Mucosa of stomach (tissue), 1 donor: ENCODE results near the gene ELMO1.

Experiments
- H3K27me3 ChIP-seq: one replicate; pipeline ENCODE4 v1.7.0; 2013; ENCODE audit warnings: mild to moderate bottlenecking, low read length; ENCODE audit not compliant: control insufficient read depth, insufficient read depth
- H3K36me3 ChIP-seq: one replicate; pipeline ENCODE4 v1.7.0; 2013; ENCODE audit warnings: low read length; ENCODE audit not compliant: control insufficient read depth, insufficient read depth
- H3K4me1 ChIP-seq: one replicate; pipeline ENCODE4 v1.7.0; 2013; ENCODE audit warnings: mild to moderate bottlenecking, low read length; ENCODE audit not compliant: control insufficient read depth, insufficient read depth
- H3K4me3 ChIP-seq: one replicate; pipeline ENCODE4 v1.7.0; 2013; ENCODE audit warnings: low read length
- H3K9ac ChIP-seq: one replicate; pipeline ENCODE4 v1.7.0; 2013; ENCODE audit warnings: mild to moderate bottlenecking, low read length, moderate library complexity
- H3K9me3 ChIP-seq: one replicate; pipeline ENCODE4 v1.7.0; 2013; ENCODE audit warnings: mild to moderate bottlenecking, low read length, moderate library complexity; ENCODE audit not compliant: control insufficient read depth
- donor health status: Pancreatic carcinoma.

ELMO1 gene

DNA sequence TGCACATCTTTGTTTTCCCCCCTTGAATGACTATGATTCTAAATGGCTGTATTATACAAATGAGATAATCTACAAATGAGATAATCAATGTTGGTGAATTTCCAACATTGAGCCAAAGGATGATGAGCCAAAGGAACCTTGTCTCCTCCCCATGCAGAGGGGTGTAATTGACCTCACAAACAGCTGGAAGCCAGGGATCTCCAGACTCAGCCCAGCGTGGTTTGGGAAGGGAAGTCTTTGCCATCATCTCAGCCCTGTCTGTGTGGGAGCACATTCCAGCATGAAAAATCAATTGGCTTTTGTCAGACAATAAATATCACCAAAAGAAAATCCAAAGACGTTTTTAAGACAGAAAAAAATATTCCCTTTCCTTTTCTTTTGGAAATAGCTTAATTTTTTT is 452.9 kb downstream of the ELMO1 start:
- H3K9me3 ChIP-seq, result no peaks in the 10 kb centered on the region
- H3K27me3 ChIP-seq, result no peaks in the 10 kb centered on the region
- no peak overlapping the region for H3K9ac ChIP-seq
- H3K36me3 ChIP-seq, result no peaks in the 10 kb centered on the region
- H3K4me1 ChIP-seq, result no peaks in the 10 kb centered on the region
- H3K4me3 ChIP-seq, result no peak overlapping the region

GRCh38 chr7:36994456-36995112 is 454.1 kb downstream of the ELMO1 start:
- Histone ChIP-seq H3K36me3 (no peaks in the 10 kb centered on the region), H3K9ac (no peak overlapping the region), H3K4me1 (no peaks in the 10 kb centered on the region), H3K4me3 (no peak overlapping the region), H3K9me3 (no peaks in the 10 kb centered on the region), H3K27me3 (no peaks in the 10 kb centered on the region)

- no peak overlapping the region for H3K9ac ChIP-seq
- no peaks in the 10 kb centered on the region for H3K9me3 ChIP-seq
- no peak overlapping the region for H3K4me3 ChIP-seq
- H3K4me1 ChIP-seq, result no peaks in the 10 kb centered on the region
- no peaks in the 10 kb centered on the region for H3K36me3 ChIP-seq
- H3K27me3 ChIP-seq, result no peaks in the 10 kb centered on the region
Observed at GRCh38 chr7:36986948-36987724, 461.5 kb downstream of the ELMO1 start.

GRCh38 chr7:36986511-36986933 is 462.1 kb downstream of the ELMO1 start:
- Histone ChIP-seq H3K9ac (no peak overlapping the region), H3K9me3 (no peaks in the 10 kb centered on the region), H3K4me3 (no peak overlapping the region), H3K4me1 (no peaks in the 10 kb centered on the region), H3K36me3 (no peaks in the 10 kb centered on the region), H3K27me3 (no peaks in the 10 kb centered on the region)

DNA sequence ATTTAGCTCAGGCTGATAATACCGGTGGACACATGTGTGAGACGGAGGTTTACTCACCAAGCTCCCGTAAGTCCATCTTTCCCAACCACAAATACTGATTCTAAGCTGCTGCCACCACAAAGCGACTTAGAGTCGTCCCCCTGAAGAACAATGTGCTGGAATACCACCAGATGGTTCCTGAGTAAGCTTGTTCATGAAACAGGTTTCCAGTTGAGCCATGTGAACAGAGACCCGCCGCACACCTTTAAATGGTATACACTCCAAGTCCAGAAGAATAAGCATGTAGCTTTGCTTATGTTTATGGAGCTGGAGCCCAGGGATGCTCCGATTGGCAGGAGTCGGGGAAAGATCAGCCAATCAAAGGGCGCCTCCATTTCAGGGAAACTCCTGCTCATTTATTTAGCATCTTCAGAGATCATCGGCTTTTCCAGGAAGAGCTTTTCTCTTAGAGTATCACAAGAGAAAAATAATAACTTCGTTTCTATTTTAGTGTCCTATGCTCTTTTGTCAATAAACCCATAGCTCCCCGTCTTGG is 462.7 kb downstream of the ELMO1 start:
- Histone ChIP-seq H3K27me3 (no peaks in the 10 kb centered on the region), H3K9me3 (no peaks in the 10 kb centered on the region), H3K9ac (no peak overlapping the region), H3K4me1 (no peaks in the 10 kb centered on the region), H3K36me3 (no peaks in the 10 kb centered on the region), H3K4me3 (no peak overlapping the region)

DNA sequence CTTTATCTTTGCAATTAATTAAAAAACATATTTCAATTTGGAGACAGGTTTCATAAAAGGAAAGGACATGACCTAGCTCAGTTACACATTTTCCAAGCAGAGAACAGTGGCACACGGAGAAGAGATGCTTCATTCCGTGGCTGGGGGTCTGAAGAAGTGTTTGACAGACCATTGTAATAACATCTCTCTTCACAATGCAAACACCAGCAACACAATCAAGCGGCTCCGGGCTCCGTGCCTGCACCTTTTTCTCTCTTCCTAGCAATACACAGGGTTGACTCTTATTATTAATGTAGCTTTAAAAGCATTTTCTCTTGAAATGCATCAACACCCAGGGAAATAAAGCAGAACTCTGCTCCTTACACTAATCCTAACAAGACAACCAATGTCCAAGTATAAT is 463.3 kb downstream of the ELMO1 start:
- no peaks in the 10 kb centered on the region for H3K4me1 ChIP-seq
- no peak overlapping the region for H3K9ac ChIP-seq
- no peaks in the 10 kb centered on the region for H3K9me3 ChIP-seq
- no peaks in the 10 kb centered on the region for H3K36me3 ChIP-seq
- no peaks in the 10 kb centered on the region for H3K27me3 ChIP-seq
- no peak overlapping the region for H3K4me3 ChIP-seq

DNA sequence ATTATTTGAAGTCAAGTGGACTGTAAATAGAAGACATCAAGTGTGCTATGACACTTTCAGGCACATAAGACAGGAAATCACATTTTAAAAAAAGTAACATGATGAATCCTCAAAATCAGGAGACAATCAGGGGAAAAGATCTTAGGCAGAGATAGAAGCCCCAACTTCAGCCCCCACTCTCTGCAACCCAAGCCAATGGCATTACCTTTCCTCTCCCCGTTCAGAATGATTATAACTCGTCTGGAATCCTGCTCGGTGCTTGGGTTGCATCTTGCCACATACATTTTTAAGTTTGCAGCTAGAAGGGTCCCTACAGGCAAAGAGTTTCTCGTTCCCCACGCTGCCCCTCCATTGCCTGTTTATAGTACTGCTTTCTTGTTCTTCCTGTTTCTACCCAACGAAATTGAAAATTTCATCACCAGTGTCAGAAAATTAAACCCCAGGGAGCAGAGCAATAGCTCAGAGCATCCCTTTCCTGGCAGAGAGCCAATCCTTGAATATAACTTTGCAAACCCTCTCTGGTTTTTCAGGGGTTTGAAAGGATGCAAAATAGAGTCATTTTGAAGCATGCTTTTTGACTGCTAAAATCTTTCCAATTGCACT is 463.9 kb downstream of the ELMO1 start:
- no peaks in the 10 kb centered on the region for H3K9me3 ChIP-seq
- H3K27me3 ChIP-seq, result no peaks in the 10 kb centered on the region
- no peaks in the 10 kb centered on the region for H3K4me1 ChIP-seq
- H3K36me3 ChIP-seq, result no peaks in the 10 kb centered on the region
- H3K4me3 ChIP-seq, result no peak overlapping the region
- H3K9ac ChIP-seq, result no peak overlapping the region

DNA sequence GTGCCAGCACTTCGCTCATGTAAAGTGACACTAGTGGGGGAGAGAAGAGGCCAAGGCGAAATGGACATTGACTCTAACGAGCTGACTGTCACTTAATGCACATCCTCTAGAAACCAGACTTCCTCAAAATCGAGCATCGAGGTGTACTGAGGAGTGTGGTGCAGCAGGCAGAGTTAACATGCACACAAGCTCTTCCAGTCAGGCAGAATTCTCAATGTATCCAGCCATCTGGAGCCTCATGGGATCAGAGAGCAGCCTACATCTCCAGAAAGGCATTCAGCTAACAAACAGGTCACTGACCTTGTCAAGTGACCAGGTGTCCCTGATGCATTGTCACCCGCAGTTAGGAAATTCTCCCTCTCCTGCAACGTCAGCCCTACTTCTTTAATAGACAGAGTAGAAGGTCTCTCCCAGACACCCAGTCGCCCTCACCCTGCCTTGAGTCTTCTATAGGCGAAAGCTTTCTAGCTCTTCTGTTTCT is 464.6 kb downstream of the ELMO1 start:
- H3K9me3 ChIP-seq, result no peaks in the 10 kb centered on the region
- no peak overlapping the region for H3K9ac ChIP-seq
- H3K4me1 ChIP-seq, result no peaks in the 10 kb centered on the region
- H3K27me3 ChIP-seq, result no peaks in the 10 kb centered on the region
- H3K36me3 ChIP-seq, result no peaks in the 10 kb centered on the region
- H3K4me3 ChIP-seq, result no peak overlapping the region

- H3K4me3 ChIP-seq, result no peak overlapping the region
- no peaks in the 10 kb centered on the region for H3K36me3 ChIP-seq
- H3K9me3 ChIP-seq, result no peaks in the 10 kb centered on the region
- H3K9ac ChIP-seq, result no peak overlapping the region
- no peaks in the 10 kb centered on the region for H3K4me1 ChIP-seq
- H3K27me3 ChIP-seq, result no peaks in the 10 kb centered on the region
Observed at GRCh38 chr7:36982766-36983165, 465.9 kb downstream of the ELMO1 start.

DNA sequence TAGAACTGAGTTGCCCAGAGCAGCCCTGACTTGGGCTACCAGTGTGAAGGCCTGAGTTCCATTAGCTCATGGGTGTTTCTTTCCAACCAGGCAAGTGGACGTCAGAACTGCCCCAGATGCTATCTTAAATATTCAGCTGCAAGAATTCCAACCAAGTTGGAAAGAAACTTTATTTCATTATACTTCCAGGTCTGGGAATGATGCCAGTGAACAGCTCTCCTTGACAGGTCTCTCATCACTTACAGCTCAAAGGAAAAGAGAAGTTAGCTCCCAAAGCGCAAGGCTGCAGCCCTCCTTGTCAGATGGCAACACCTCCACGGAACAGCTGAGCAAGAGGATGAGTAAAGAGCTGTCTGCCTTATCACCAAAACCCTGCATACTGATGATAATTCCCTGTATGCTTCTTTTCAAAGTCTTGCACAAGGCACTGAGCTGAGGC is 468.8 kb downstream of the ELMO1 start:
- Histone ChIP-seq H3K4me3 (no peak overlapping the region), H3K36me3 (no peaks in the 10 kb centered on the region), H3K9me3 (no peaks in the 10 kb centered on the region), H3K4me1 (no peaks in the 10 kb centered on the region), H3K9ac (no peak overlapping the region), H3K27me3 (no peaks in the 10 kb centered on the region)

DNA sequence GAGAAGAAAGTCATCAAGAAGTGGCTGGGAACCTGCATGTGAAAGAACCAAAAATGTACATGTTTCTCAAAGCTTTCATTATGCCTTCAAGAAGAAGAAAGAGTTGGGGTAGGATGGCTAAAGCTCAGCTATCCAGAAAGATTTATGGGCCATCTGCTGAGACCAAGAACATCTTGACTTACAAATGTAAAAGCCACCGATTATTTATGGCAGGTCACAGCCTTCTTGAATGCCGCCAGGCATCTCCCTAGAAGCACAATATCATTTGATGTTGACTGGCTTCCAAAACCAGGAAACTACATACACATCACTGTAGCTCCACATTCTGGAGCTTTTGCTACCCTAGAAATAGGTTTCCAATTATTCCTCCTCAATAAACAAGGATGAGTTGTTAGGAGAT is 470.2 kb downstream of the ELMO1 start:
- Histone ChIP-seq H3K4me3 (no peak overlapping the region), H3K9me3 (no peaks in the 10 kb centered on the region), H3K27me3 (no peaks in the 10 kb centered on the region), H3K9ac (no peak overlapping the region), H3K36me3 (no peaks in the 10 kb centered on the region), H3K4me1 (no peaks in the 10 kb centered on the region)

- Histone ChIP-seq H3K9me3 (no peaks in the 10 kb centered on the region), H3K27me3 (no peaks in the 10 kb centered on the region), H3K4me3 (no peak overlapping the region), H3K36me3 (no peaks in the 10 kb centered on the region), H3K9ac (no peak overlapping the region), H3K4me1 (no peaks in the 10 kb centered on the region)
Observed at GRCh38 chr7:36977878-36978277, 470.8 kb downstream of the ELMO1 start.
